HG02571 (cell line): ENCODE results near the gene APH1B.

Experiments
- ATAC-seq: cut with Tn5 transposase; IDR thresholded peaks from one replicate; pipeline ENCODE4 v1.9.1; 2021; ENCODE audit warnings: mild to moderate bottlenecking, moderate library complexity; ENCODE audit not compliant: unreplicated experiment

APH1B gene

DNA sequence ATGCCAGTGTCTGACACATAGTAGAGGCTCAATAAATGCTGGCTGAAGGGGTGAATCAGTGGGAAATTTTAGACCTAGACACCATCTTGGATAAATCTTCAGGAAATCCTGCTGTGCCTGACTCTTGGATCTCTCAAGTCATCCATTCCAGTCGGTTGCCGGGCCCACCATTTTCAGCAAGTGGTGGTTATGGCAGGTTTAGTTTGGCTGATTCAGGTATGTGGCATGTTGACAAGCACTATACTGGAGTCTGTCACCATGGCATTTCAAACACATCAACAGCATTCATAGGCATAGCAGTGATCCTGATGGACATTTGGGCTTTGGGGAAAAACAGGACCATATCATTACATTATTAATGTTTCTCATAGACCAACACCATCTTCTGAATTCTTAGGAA lies 25.7 kb upstream of the APH1B start:
- ATAC-seq: no peak

GRCh38 chr15:63252292-63252691 lies 25.1 kb upstream of the APH1B start:
- ATAC-seq: no peak

GRCh38 chr15:63254991-63255390 lies 22.4 kb upstream of the APH1B start:
- no peak for ATAC-seq

DNA sequence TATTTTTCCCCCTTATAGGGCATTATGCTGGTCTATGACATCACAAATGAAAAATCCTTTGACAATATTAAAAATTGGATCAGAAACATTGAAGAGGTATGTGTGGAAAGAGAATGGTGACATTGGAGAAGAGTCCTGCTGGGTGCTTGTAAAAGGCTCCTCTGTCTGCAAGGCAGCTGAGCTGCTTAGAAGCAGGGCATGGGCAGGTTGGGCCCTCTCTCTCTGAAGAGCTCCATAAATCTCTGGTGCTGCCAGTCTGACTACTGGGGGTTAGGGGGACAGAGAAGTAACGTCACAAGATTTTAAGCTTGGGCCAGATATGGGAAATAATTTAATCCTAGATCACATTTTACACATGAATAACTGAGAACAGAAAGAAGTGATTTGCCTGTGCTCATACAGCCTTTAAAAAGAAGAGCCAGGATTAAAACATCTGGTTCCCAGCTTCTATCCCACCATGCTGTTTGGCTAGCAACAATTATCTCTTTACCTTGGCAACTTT lies 21.9 kb upstream of the APH1B start:
- ATAC-seq: no peak

GRCh38 chr15:63256433-63257274 lies 20.8 kb upstream of the APH1B start:
- no peak for ATAC-seq

DNA sequence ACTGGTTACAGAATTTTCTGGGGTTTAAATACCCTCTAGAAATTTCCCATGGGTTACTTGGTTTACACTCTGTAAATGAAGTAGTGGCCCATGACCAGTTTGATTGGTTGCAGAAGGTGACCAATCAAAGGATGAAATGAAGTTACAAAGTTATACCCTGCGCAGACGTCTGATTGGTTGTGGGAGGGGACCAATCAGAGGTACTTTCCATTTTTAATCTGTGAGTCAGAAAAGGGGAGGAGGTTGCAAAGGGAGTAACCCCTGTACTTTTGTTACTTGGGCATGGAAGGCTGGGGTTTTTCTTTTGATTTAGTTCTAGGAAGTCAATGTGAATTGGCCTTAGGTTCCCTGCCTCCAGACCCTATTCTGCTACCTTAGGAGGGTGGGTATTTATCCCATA lies 18.7 kb upstream of the APH1B start:
- ATAC-seq: no peak

DNA sequence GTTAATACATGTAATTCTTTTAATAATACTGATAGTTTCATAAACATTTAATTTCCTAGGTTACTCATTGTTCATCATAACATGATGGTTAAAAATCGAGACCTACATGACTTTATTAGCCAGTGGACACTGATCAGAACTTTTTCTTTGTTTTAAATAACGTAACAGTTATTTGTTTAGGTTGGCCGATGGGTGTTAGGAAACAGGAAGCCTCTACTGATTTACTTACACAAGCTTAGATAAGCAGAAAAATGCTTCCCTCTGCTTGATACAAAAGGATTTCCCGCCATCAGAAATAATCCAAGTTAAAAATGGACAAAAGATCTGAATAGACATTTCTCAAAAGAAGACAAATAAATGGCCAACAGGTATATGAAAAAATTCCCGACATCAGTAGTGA lies 16.6 kb upstream of the APH1B start:
- no peak for ATAC-seq

GRCh38 chr15:63261311-63261710 lies 16.1 kb upstream of the APH1B start:
- no peak for ATAC-seq

DNA sequence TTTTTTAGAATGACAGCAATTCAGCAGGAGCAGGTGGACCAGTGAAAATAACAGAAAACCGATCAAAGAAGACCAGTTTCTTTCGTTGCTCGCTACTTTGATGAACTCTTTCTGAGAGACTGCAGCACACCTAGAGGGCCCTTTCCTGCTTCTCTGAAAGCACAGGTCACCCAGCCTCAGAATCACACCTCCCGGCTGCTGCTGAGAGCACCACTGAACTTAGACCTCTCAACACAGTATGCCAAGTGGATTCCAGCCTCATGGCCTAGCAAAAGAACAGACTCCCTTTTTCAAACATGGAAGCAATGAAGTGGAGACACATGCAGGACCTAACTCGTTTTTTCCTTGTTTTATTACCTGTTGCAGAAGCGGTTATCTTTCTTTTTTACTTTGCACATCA lies 13.9 kb upstream of the APH1B start:
- ATAC-seq: no peak

DNA sequence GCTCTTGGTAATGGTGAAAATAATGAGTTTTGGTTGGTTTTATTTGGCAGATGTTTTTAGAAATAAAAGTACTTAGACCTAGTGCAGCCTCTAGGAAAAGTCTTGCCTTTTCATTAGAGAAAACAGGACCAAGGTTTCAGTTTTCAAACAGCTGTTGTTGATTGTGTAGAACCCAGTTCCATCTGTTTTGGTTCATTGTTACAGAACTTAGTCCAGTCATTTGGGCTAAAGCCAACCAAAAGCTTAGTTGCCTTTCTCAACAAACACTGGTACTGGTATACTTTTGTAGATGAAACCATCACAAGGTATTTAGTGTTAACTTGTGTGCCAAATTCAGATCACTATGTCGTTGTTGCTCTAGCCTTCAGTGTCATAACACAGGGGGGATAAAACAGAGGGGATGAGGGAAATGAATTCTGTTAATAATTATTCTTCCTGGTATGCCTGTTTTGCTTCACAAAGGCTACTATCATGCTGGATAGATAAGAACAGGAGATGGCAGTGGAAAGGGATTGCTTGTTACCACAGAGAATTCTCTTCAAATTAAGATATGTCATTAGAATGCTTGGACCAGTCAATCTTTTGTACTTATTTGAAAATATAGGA lies 12.6 kb upstream of the APH1B start:
- no peak for ATAC-seq

DNA sequence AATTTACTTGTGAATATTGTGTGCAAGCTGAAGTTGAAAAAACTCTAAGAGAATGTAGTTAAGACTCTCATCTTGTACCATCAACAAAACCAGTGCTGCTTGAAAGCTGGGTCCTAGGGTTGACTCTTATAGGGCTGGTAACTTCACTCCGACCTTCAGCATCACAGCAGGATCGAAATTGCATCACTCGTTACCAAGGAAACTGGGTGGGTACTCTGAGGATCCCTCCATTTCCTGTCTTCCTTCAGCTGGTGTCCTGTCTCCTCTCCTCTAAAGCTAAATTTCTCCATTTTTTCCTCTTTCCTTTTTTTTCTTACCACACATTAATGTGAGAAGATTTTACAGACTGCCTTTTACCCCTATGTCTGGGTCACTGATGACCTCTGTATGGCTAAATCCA lies 3.0 kb upstream of the APH1B start:
- ATAC-seq: no peak

GRCh38 chr15:63276342-63277037 lies 915 bp upstream of the APH1B start:
- no peak for ATAC-seq

DNA sequence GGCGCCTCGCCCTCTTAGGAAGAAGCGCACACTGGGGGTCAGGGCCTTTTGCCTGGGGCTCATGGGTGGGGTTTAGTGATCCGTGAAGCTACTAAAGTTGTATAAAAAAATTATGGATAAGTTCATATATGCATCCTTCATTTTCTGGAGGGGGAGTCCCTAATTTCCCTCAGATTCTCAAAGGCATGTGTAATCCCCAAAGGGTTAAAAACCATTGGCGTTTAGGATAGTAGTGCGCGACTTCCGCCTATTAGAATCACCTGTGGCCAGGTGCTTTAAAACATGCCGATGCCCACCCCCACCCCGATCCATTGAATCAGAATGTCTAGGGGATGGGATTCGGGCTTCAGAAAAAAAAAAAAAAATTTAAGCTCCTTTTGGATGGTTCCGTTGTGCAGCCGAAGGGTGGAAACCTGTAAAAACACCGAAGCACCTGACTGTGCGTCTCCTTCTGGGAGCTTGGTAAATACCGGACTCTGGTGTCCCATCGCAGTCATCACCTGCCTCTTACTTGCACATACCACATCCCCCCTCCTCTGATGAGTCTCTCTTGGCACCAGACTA lies 570 bp downstream of the APH1B start:
- ATAC-seq: no peak

DNA sequence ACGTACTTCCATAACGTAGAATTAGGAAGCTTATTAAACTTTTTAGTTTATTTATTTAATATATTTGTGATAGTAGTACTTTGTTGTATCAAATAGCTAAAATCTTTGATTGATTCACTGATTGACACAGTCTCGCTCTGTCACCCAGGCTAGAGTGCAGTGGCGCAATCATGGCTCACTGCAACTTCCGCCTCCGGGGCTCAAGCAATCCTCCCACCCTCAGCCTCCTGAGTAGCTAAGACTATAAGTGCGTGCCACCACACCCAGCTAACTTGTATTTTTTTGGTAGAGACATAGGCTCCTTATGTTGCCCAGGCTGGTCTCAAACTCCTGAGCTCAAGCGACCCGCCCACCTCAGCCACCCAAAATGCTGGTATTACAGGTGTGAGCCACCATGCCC lies 5.7 kb downstream of the APH1B start:
- ATAC-seq: no peak

DNA sequence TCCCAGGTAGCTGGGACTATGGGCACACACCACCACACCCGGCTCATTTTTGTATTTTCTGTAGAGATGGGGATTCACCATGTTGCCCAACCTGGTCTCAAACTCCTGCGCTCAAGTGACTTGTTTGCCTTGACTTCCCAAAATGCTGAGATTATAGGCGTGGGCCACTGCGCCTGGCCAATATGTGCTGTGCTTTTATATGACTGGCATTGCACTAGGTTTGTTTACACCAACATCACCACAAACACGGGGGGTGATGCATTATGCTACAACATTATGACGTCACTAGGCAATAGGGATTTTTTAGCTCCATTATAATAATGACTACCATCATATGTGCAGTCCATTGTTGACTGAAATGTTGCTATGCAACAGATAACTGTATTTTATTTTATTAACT lies 6.9 kb downstream of the APH1B start:
- ATAC-seq: no peak

DNA sequence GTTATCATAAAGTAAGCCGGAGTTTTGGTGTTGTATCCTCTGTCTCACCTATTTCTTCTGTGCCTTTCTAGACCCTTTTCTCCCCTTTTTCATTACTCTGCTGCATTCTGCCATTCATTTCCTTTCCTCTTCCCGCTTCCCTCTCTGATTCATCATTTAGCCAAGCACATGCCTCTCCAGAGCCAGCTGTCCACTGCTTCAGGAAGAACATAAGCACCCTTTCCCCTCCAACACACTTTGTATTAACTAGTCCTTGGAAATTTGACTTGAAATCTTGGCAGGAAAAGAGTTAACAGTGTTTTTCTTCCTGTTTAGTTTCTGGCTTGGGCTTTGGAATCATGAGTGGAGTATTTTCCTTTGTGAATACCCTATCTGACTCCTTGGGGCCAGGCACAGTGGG lies 9.7 kb downstream of the APH1B start:
- no peak for ATAC-seq

- no peak for ATAC-seq
Observed at GRCh38 chr15:63288342-63288741, 10.9 kb downstream of the APH1B start.

DNA sequence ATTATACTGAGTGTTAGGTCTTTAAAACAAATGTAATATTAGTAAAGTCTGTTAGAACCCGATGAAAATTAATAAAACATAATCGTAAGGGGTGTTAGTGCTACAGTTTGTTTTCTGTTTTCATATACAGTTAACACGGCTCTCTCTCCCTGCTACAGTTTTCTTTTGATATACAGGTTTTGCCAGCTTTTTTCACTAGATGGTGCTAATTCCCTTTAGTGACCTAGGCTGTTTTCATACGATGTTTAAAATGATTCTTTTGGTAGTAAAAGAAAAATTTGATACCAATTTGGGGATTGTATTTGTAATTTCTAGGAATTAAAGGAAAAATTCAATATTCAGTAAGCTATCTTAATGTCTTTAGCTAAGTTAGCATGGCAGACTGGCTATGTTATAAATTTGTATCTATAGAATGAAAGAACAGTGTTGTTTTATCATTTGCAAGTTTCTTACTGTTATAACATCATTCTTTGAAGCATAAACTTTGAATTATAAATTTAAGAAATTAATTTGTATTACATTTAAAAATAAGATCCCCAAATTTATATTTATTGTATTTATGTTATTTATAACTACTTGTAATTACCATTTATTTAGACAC lies 11.5 kb downstream of the APH1B start:
- ATAC-seq: no peak

DNA sequence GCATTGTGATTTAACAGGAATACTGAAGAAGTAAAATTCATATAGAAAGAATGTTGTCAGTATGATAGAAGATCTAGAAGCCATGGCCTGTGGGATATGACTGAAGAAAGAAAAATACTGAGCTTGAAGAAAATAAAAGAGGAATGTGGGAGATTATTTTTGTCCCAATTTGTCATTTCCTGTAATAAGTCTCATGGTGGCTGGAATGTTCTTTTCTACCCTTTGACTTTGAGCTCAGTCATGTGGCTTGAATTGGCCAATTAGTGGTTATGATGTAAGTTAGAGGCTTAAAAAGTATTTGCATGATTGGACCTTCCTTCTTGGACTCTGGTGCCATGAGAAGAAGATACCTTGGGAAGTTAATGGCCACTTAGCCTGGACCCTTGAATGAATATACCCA lies 14.1 kb downstream of the APH1B start:
- no peak for ATAC-seq

- ATAC-seq: no peak
Observed at GRCh38 chr15:63292241-63292640, 14.8 kb downstream of the APH1B start.

DNA sequence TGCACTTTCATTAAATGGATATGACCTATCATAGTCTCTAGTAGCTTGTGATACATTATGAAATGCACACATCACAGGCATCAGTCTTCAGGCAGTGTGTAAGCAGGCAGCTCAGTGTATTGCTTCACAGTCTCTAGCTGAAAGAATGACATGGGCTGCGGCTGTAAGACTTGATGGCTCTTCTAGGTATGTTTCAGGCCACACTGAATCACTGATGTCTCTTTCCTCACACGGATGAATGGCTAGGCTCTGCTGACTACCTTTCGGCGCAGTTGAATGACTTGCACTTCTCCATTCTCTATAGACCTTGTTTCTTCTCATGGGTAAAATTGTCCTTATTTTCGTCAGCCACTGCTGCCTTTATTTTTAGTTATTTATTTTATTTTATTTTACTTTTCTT lies 15.4 kb downstream of the APH1B start:
- ATAC-seq: no peak
